HL-60/S4 treated with phorbol 12-myristate 13-acetate at 8.2 ng/mL for 4 days and 3 days (cell line): ENCODE measurements around the gene PRKCE.
"Not testable (repeated sequence)": the region's sequence is repeated elsewhere in the genome, so short reads cannot be mapped to it uniquely, and the experiment has no call there.

Source experiments
- in situ Hi-C: fragments of 300-500 bp; cut with MboI; formaldehyde crosslinking; loops from 2 replicates; pipeline ENCODE4 v1.15.0; 2022; ENCODE audit warnings: low sequenced_read_pairs

The PRKCE gene

GRCh38 chr2:45901468-45902032 is 250.1 kb downstream of the PRKCE start:
- in situ Hi-C loops = no loop called here

GRCh38 chr2:45902380-45902779 is 250.9 kb downstream of the PRKCE start:
- in situ Hi-C loops = no loop called here

DNA sequence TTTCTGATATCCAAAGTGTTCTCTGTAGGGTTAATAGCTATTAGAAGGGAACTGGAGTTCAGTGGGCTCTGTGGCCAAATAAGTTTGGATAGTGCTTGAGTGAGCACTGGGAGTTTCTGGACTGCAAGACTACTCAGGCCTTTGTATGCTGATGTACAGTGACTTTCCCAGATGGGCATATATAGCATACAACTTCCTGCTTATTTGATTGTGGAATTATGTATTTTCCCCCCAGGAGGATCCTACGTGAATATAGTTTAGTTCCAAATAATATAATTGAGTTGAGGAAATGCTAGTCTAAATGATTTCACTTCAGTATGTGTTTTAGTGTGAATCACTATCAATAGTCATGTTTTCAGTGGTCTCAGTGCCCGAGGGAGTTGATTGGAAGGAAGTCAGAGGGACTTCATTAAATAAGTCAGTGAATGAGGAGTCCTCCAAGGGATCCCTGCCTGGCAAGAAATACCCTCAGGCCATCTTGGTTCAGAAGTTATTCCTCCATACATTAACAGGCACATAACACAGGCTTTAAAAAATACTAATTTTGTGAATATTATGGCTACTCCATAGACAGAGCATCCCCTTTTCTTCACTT is 251.4 kb downstream of the PRKCE start:
- in situ Hi-C loops = no loop called here

DNA sequence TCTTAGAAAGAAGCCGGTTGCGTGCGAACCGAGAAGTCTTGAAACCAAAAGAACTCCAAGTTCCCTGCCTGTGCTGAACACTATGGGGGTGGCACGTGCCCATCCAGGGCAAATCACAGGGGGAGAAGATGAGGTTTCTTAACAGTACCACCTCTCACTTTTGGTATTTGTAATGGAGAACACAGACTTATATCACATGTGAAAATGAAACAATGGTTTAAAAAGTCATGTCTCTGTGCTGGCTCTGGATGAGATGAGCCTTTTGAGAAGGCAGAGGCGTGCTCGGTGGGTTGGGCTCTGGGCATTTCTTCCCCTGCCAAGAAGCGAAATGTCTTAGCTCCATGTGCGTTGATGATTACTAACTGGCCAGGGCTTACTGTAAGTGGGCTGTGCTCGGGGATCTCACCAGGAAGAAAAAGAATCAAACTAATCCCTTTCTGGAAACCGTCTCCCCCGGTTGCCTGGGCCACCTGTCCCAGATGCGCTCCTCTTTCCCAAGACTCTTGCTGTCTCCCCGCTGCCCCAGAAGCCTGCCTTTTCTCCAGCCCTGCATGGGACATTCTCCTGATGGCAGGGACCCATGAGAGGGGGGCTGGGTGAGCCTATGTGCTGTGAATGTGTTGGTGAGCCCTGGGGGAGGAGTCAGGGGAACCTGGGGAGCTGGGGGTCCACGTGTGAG is 252.9 kb downstream of the PRKCE start:
- in situ Hi-C loops = no loop called here

DNA sequence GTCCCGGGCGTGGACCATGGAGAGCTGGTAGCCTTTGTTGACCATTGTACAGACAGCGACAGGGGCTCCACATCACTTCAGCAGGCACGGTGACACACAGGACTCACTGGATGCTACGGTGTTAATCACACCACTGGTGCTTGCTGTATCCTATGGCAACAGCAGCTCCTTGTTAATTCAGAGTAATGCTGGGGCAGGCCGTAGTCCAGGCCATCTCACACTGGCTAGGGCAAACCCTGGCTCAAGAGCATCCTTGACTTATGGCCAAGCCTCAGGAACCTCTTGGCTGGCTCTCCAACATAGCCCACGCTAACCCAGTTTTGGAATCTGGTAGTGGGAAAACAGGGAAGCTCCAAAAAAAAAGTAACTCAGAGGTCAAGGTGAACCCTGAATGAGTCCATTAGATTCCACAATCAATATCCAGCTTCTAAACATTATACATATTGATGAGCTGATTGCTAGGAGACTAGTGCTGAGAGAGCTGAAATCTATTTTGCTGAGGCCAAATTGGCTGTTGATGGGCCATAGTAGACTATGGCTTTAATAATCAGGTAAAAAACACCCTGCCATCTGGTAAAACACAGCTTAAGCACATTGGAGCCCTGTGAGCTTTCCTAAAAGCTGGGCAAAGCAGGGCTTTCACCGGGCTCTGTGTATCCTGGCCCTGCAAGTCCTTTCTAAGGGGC is 253.6 kb downstream of the PRKCE start:
- in situ Hi-C loops = no loop called here

- in situ Hi-C loops = no loop called here
Measured at GRCh38 chr2:45905632-45905958, 254.1 kb downstream of the PRKCE start.

DNA sequence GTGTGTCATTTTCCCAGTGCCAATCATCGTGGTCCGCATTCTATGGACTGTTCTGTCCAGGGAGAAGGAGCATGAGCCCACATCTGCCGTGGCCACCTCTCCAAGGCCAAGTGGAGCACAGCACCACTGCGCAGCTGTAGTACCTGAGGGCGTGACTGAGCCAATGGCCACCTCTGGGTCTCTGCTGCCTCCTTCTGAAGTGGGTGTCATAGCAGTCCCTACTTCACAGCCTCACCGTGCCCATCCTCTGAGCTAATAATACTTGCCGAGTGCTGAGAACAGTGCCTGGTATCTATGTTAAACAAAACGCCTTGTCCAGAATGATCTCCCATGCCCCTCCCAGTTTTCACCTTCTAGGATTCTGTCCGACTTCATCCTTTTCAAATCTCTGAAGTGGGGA is 256.1 kb downstream of the PRKCE start:
- in situ Hi-C loops = no loop called here

GRCh38 chr2:45908316-45909170 is 257.1 kb downstream of the PRKCE start:
- in situ Hi-C loops = no loop called here

GRCh38 chr2:45909171-45909565 is 257.7 kb downstream of the PRKCE start:
- in situ Hi-C loops = no loop called here

DNA sequence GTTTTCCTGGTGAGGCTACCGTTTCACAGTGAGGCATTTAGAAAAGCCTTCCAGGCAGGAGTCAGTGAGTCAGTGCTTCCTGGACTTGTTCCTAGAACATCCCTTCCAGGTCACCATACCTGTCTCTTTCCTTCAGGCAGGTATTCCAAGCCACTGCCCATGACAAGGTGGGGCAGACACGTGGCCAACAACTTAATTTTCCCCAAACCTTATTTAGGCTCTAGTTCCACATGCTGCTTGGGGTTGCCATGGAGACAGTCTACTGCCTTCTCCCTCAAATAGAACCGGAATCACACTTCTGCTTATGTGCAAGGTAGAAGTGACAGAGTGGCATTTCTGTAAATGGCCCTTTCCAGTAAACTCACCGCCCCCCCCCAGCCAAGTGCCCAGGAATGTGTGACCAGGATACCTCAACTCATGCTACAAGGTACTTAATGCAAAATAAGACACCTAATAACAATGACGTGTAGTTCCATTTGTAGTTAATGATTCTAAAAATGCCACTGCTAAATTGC is 258.3 kb downstream of the PRKCE start:
- in situ Hi-C loops = no loop called here

DNA sequence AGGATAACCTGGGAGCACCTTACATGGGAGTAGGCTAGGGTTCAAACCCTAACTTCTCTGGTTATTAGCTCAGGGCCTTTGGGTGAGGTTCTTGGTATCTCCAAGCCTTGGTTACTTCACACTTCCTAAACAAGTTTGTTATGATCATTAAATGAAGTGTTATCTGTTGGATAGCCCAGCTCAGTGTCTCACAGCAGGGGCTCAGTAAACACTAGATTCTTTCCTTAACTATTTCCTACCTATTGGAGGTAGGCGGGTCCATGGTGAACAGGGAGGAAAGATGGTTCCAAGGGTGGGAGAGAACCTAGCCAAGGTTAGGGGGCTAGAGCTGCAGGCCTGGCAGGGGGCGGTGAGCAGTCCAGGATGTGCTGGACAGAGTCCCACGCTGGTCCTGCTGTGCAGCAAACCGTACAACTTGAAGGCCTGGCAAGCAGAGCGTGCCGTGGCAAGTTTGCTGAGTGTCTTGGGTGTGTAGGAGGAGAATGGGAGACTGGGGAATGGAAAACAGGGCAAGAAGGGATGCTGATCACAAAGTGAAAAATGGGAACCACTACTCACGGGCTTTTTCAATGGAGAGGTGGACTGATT is 259.1 kb downstream of the PRKCE start:
- in situ Hi-C loops = no loop called here

DNA sequence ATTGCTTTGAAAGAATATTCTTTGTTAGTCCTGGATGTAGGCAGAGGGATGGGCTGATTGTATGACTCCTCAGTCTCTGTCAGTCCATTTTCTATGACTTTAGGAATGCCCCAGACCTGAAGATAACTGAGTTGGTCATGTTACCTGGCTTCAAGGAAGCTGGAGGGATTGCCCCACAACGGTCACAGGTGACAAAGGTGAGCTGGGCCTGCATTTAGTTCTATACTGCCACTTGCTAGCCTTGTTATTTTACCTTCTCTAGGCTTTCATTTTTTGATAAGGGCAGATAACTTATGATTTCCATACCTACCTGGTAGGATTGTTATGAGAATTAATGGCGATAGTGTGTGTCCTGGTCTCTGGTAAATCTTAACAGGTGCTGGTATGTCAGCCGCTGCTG is 260.1 kb downstream of the PRKCE start:
- in situ Hi-C loops = no loop called here

- in situ Hi-C loops = no loop called here
Measured at GRCh38 chr2:45912109-45912508, 260.6 kb downstream of the PRKCE start.

DNA sequence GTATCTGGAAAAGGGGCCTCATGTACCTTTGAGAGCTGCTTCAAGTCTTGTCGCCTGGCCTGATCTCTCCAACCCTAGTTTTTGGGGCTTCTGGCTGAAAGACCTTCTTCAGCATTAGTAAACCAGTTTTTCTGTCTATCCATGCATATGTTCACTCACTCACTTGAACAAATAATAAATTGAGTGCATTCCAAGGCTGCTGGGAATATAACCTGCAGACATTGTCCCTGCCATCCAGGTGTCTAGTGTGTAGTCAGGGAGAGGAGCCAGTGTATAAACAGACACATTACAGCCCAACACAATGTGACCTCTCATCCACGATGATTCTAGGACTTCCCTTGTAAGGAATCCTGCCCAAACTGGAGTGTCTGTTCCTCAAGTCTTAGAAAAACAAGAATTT is 262.1 kb downstream of the PRKCE start:
- in situ Hi-C loops = no loop called here

GRCh38 chr2:45915523-45915922 is 264.0 kb downstream of the PRKCE start:
- in situ Hi-C loops = no loop called here

DNA sequence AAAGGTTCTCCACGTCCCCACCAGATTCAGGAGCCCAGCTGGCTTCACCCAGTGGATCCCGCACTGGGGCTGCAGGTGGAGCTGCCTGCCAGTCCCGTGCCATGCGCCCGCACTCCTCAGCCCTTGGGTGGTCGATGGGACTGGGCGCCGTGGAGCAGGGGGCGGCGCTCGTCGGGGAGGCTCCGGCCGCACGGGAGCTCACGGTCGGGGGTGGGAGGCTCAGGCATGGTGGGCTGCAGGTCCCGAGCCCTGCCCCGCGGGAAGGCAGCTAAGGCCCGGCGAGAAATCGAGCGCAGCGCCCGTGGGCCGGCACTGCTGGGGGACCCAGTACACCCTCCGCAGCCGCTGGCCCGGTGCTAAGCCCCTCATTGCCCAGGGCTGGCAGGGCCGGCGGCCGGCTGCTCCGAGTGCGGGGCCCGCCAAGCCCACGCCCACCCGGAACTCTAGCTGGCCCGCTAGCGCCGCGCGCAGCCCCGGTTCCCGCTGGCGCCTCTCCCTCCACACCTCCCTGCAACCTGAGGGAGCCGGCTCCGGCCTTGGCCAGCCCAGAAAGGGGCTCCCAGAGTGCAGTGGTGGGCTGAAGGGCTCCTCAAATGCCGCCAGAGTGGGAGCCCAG is 266.2 kb downstream of the PRKCE start:
- in situ Hi-C loops = not testable (repeated sequence)

DNA sequence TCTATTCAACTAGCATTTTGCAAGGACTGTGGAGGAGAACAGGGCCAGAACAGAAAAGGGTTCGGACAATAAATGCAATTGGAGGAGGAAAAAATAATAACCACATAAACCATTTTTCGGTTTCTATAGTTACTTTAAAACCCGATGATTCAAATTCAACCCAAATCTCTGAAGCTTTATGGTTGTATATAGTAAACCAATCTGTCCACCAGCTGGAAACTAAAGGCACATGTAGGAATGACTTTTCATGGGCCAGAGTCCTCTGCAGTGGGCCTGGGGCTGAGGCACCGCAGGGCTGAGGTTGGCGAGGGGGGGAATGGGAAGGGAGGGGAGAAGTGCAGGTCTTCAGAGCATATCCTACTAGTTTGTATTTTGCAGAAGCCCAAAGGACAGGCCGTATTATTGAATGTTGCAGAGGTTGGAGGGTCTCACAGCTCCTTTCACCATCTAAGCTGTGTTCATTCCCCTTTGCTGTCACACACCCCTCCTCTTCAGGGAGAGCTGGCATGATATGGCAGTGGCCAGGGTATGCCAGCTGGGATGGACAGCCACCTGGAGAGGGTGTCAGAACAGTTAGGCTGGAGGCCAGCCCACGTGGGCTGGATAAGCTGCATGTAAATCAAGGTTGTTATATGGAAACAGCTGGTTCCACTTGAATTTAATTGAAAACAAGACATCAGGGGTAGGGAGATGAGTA is 267.1 kb downstream of the PRKCE start:
- in situ Hi-C loops = no loop called here

DNA sequence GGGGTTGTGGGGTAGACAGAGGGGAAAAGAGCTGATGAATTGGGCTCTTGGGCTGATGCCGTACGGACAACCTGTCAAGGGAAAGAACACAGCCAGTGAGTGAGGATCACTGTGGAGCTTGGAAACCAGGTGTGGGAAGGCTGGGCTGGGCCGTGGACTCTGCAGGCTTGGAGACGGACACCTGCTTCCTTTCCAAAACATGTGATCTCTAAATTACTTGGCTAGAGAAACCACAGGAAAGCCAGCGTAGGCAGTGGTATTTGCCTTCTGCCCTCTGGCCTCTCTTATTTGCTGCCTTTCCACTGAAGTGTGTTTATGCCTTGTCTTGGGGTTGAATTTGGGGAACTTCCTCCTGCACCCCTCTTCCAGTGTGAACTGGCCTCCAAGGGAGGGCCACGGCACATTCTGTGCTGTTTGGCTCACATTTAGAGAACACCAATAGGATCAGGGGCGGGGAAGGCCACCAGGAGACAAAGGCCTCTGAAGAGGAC is 267.7 kb downstream of the PRKCE start:
- in situ Hi-C loops = no loop called here

DNA sequence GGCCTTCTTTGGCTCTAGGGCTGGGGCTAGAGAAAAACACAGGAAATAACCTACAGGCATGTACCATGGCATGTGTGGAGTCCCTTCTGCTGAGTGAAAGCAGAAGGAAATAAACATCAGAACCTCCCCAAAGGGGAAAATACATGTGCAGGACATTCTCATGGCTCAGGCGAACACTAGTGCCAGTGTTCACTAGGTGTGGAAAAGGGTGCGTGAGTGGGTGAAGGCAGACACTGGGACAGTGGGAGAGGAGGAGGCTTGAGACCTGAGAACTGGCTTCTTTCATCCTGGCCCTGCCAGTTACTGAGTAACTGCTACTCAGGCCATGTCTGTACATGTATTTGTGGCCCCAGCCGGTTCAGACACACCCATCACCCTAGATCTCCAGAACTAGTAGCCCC is 268.2 kb downstream of the PRKCE start:
- in situ Hi-C loops = no loop called here
